Measurements from ENCODE around the gene INSR. TPM values are rescaled to one million over a fixed set of nuclear protein-coding genes. Genes with fewer than 3 reads are reported as not detected.

INSR gene
- total and polyA plus RNA-seq, 2 donors from 2014 or later, result 15.5 to 50.4 TPM

DNA sequence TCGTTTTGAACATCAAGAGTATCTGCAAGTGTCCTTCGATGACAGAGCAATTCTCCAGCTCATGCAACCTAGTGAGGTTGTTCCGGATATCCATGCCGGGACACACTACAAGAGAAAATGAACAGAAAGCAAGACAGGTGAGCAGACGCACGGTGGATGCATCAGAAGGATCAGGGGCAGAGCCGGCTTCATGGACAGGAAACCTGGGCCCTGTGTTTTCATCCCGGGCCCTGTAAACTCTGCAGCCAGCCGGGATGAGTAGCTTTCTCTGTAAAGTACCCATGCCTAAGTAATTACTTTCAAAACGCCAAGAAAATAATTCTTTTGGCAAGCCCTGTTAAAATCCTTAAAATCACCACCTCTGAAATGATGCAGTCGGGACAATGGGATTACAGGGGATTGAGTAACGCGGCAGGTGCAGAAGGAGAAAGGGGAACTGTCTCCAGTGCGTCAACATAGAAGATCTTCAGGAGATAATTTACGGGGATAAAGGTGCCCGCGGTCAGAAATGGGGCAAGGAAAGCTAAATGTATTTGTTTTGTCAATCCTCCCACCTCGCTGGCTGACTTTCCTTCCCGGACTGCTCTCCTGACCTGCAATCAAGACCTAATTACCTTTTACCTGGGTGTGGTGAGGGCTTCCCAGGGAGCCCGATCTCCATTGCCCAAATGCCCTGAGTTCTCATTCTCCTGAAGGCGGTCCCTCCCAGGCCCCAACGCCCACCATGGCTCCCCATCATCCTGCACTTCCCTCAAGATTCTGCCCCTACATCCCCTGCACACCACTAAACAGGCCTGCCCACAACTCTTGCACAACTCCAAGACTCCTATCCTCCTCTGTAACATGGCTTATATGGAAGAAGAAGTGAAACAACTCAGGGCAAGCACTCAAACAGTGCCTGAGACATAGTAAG lies 26.2 kb downstream of the INSR start:
- intact Hi-C loops (cut with DNase I), result no loop called here
- no peaks in the 10 kb centered on the region for H3K27me3 ChIP-seq (ENCODE audit: control insufficient read depth, insufficient read depth, low read length)
- no peaks in the 10 kb centered on the region for H3K4me1 ChIP-seq (ENCODE audit: control insufficient read depth in 2 of 3, insufficient read depth in 2 of 3, low read depth in 1 of 3, low read length in 3 of 3)
- no peak overlapping the region for H3K4me3 ChIP-seq (ENCODE audit: low read length in 3 of 3)
- H3K36me3 ChIP-seq (ENCODE audit: control insufficient read depth in 2 of 3, insufficient read depth in 3 of 3, low read length in 3 of 3), result peaks cover 4 to 15% (median 5%) of the 10 kb centered on the region in 3 donors
- peak in 1 of 5 donors; percentile 35 for DNase-seq
- H3K27ac ChIP-seq (ENCODE audit: low read depth in 2 of 2, low read length in 2 of 2), result no peak overlapping the region
- no peaks in the 10 kb centered on the region for H3K9me3 ChIP-seq (ENCODE audit: control insufficient read depth in 2 of 3, insufficient read depth in 1 of 3, low read length in 3 of 3)
- TF ChIP-seq CTCF (IDR thresholded peaks at IDR 0.05; ENCODE audit: borderline replicate concordance, extremely low read depth, insufficient read depth), result no peak
- no peak overlapping the region for H3K9ac ChIP-seq (ENCODE audit: low read length in 3 of 3)
- no peak for FAIRE-seq

DNA sequence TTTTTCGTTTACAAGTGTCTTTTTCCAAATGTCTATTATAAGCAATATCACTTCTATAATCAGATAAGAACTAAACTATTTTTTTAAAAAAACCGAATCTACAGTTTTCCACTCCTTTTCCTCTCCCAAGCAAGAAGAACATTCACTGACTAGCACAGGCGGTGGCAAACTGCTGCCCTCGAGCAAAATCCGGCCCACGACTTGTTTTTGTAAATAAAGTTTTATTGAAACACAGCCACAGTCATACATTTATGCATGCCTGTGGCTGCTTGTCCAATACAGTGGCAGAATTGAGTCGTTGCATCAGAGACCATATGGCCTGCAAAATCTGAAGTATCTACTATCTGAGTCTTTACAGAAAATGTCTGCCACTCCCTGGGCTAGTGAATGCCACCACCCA lies 27.4 kb downstream of the INSR start:
- Histone ChIP-seq H3K27me3 (ENCODE audit: control insufficient read depth, insufficient read depth, low read length) (no peaks in the 10 kb centered on the region), H3K4me3 (ENCODE audit: low read length in 3 of 3) (no peak overlapping the region), H3K27ac (ENCODE audit: low read depth in 2 of 2, low read length in 2 of 2) (no peak overlapping the region), H3K9me3 (ENCODE audit: control insufficient read depth in 2 of 3, insufficient read depth in 1 of 3, low read length in 3 of 3) (no peaks in the 10 kb centered on the region), H3K4me1 (ENCODE audit: control insufficient read depth in 2 of 3, insufficient read depth in 2 of 3, low read depth in 1 of 3, low read length in 3 of 3) (peaks cover 0 to under 1% (median 0%) of the 10 kb centered on the region in 3 donors), H3K36me3 (ENCODE audit: control insufficient read depth in 2 of 3, insufficient read depth in 3 of 3, low read length in 3 of 3) (peaks cover 4 to 15% (median 5%) of the 10 kb centered on the region in 3 donors), H3K9ac (ENCODE audit: low read length in 3 of 3) (no peak overlapping the region)
- no peak for TF ChIP-seq CTCF (IDR thresholded peaks at IDR 0.05; ENCODE audit: borderline replicate concordance, extremely low read depth, insufficient read depth)
- no peak for FAIRE-seq
- DNase-seq, result peak in 1 of 5 donors; percentile 11
- intact Hi-C loops (cut with DNase I), result no loop called here

GRCh38 chr19:7265963-7266362 lies 28.3 kb downstream of the INSR start:
- no peak overlapping the region for H3K4me3 ChIP-seq (ENCODE audit: low read length in 3 of 3)
- H3K9ac ChIP-seq (ENCODE audit: low read length in 3 of 3), result no peak overlapping the region
- H3K9me3 ChIP-seq (ENCODE audit: control insufficient read depth in 2 of 3, insufficient read depth in 1 of 3, low read length in 3 of 3), result no peaks in the 10 kb centered on the region
- TF ChIP-seq CTCF (IDR thresholded peaks at IDR 0.05; ENCODE audit: borderline replicate concordance, extremely low read depth, insufficient read depth), result no peak
- peaks cover 4 to 15% (median 5%) of the 10 kb centered on the region in 3 donors for H3K36me3 ChIP-seq (ENCODE audit: control insufficient read depth in 2 of 3, insufficient read depth in 3 of 3, low read length in 3 of 3)
- intact Hi-C loops (cut with DNase I), result no loop called here
- peaks cover 0 to 3% (median 0%) of the 10 kb centered on the region in 3 donors for H3K4me1 ChIP-seq (ENCODE audit: control insufficient read depth in 2 of 3, insufficient read depth in 2 of 3, low read depth in 1 of 3, low read length in 3 of 3)
- H3K27ac ChIP-seq (ENCODE audit: low read depth in 2 of 2, low read length in 2 of 2), result no peak overlapping the region
- DNase-seq (peak in 1 of 5 donors; percentile 6), FAIRE-seq (no peak)
- H3K27me3 ChIP-seq (ENCODE audit: control insufficient read depth, insufficient read depth, low read length), result no peaks in the 10 kb centered on the region

Measured in kidney (tissue), 14 donors.